Stimulated activated CD8-positive, alpha-beta memory T cell treated with anti-CD3 and anti-CD28 coated beads, Interleukin-15, amount 100 ng/mL, for 4 hours (primary cell): ENCODE results near the gene SMG6.

Source experiments
- DNase-seq, 2 donors: peaks; one replicate each; pipeline ENCODE4 v3.0.0-alpha.2; 2020; ENCODE audit warnings: low read depth in 2 of 2

Gene SMG6

GRCh38 chr17:2049333-2050299, 254.0 kb downstream of the SMG6 start:
- peak; percentile 89 for DNase-seq

- DNase-seq, result no peak
Observed at GRCh38 chr17:2048805-2049204, 254.8 kb downstream of the SMG6 start.

DNA sequence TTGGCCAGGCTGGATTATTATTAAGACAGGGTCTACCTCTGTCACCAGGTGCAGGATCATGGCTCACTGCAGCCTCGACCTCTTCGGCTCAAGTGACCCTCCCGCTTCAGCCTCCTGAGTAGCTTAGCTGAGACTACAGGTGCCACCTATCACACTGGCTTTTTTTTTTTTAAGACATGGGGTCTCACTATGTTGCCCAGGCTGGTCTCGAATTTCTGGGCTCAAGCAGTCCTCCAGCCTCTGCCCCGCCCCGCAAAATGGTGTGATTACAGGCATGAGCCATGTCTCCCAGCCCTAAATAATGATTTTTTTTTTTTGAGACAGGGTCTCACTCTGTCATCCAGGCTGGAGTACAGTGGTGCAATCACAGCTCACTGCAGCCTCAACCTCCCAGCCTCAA, 256.0 kb downstream of the SMG6 start:
- no peak for DNase-seq

GRCh38 chr17:2044263-2044894, 259.2 kb downstream of the SMG6 start:
- DNase-seq, result no peak

GRCh38 chr17:2043785-2044184, 259.8 kb downstream of the SMG6 start:
- DNase-seq, result no peak

DNA sequence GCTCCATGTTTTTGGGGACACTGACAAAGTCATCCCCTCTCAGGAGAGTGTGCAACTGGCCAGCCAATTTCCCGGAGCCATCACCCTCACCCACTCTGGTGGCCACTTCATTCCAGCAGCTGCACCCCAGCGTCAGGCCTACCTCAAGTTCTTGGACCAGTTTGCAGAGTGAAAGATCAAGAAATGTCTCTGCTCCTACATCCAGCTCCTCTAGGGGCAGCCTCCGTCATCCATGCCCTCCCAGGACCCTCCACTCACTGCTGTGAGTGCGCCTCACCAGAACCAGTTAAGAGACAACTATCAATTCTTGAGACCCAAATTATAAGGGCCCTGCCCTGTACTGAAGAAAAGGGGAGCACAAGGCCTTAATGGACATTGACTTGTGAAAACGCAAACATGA, 260.7 kb downstream of the SMG6 start:
- no peak for DNase-seq

GRCh38 chr17:2042390-2042847, 261.2 kb downstream of the SMG6 start:
- no peak for DNase-seq

GRCh38 chr17:2041561-2042389, 261.8 kb downstream of the SMG6 start, which contains the start of gene OVCA2:
OVCA2 (plus strand) TSS chr17:2042022; CDS start chr17:2042048, 26 bp downstream.
- DNase-seq, result peak; percentile 93 to 96

DNA sequence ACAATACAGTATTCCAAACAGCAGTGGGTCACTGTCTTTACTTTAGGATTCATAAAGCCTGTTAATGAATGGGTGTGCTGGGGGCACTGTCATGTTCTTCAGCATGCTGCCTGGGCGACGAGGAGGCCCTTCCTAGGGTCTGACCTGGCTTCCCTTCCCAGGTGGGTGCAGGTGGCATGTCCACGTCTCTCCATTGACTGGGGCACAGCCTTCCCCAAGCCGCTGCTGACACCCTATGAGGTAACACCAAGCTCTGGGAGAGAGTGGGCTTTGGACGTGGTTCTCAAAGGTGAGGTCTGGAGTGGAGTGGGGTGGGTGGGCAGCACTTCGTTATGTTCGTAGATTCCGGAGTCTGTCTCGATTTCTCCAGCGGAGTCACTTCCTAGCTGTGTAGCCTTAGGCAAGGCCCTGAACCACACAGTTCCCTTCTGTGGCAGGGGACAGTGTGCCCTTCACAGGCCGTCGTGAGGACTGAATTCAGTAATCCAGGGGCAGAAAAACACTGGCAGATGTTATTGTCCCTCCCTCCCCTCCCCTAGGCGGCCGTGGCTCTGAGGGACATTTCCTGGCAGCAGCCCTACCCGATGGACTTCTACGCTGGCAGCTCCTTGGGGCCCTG, 262.5 kb downstream of the SMG6 start:
- DNase-seq, result no peak

DNA sequence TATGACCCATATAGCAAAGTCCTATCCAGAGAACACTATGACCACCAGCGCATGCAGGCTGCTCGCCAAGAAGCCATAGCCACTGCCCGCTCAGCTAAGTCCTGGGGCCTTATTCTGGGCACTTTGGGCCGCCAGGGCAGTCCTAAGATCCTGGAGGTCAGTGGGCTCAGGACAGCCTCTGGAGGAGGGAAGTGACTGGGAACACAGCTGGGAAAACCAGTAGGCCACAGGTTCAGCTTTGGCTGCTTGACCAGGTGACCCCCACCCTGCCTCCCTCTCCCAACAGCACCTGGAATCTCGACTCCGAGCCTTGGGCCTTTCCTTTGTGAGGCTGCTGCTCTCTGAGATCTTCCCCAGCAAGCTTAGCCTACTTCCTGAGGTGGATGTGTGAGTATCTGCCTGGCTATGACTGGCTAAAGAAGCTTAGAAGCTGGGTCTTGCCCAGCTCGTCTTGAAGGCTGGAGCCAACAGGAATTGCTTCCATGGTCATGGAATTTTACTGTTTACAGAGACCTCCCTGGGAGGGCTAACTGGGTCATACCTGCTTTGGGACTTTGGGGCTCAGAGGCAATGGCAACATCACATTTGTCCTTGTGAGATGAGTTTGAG, 263.3 kb downstream of the SMG6 start:
- no peak for DNase-seq

GRCh38 chr17:2037155-2037554, 266.4 kb downstream of the SMG6 start:
- no peak for DNase-seq

- DNase-seq, result no peak
Observed at GRCh38 chr17:2035541-2036488, 267.8 kb downstream of the SMG6 start.

DNA sequence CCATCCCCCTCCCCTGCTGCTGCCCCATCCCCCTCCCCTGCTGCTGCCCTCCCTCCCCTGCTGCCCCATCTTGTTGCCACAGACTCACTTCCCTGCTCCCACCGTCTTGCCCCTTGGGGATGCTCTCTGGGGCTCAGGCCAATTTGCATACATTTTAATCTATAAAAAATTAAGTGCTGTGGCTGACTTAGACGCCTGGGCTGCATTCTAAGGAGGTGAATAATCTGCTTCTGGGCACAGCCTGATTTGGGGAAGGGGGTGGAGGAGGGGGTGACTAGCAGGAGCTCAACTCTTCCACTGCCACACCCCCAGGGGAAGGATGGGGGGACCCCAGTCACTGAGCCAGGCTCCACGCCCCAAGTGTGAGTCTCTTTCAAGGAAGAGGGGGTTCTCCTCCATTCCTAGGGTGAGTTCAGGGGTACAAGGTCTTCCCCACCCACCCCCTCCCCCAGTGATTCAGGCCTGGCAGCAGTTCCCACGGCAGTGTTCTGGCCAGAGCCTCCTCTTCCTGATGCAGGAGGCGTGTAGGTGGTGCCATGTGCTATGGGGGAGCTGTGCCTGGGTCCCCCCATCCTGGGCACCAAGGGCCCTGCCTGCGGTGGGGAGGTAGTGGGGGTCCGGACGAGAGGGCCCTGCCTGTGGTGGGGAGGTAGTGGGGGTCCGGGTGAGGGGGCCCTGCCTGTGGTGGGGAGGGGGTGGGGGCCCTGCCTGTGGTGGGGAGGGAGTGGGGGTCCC, 268.6 kb downstream of the SMG6 start:
- DNase-seq, result no peak

DNA sequence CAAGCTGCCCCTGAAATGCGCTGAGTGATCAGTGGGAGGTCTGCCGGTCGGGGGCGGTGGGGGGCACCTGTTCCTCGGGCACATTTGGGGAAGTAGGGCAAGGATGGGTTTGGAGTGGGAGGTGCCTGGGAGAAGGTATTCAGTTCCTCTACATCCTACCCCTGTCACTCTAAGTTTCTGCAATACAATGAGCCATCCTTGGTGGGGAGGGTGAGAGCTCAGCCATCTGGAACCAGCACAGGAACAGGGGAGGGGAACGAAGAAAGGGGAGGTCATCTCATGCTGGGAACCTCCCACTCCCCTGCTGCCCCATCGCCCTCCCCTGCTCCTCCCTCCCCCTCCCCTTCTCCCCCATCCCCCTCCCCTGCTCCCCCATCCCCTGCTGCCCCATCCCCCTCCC, 269.4 kb downstream of the SMG6 start:
- DNase-seq, result no peak

DNA sequence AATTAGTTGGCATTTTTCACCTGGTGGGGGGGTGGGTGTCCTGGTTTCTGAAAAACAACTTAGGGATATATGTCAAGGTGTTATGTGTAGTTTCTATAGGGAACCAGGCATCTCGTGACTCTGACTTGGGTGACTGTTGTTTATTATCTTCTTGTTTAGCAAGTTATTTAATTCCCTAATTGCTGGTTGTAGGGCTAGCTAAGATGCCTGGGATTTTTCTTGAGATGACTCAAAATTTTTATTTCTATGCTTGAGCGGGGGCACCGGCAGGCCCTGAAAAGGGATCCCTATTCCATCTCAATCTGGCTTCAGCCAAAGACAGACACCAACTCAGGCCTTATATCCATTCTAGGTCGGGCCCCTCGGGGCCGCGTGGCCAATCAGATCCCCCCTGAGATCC, 270.4 kb downstream of the SMG6 start:
- no peak for DNase-seq

DNA sequence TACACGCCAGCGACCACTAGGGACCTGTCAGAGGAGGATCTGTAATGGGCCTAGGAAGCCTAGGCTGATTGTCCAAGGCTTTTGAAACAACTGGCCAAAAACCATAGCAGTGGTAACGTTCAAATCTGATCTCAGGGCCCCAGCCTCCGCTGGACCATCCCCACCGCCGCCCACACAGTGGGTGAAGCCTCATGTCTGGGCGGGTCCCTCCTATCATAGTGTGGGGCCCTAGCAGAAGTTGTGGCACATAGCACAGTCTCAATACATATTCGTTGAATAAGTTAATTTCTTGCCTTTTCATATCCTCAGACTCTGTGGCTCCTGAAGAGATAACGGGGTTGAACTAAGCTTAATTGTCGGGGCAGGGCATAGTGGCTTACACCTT, 272.8 kb downstream of the SMG6 start:
- no peak for DNase-seq

GRCh38 chr17:2029911-2030778, 273.4 kb downstream of the SMG6 start, which contains the start of gene DPH1:
DPH1 (plus strand) TSS chr17:2030153; CDS start chr17:2030170, 17 bp downstream.
- peak; percentile 67 to 69 for DNase-seq

DNA sequence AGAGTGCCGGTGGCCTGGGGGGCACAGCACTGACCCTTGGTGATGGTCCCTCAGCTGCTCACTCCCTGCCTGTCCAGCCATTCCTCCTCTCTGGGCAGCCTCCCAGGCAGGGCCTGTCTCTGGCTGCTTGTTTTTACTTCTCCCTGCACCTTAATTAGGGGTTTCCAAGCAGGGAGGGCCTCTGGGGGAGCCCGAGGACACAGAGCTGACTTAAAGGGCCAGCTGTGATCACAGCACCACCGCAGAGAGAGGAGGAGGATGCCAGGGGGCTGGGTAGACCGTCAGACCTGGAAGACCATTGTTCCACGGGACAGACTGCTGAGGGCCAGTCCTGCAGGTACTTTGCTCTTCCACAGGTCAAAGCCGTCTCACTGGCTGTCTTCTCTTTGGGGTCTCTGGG, 274.8 kb downstream of the SMG6 start:
- DNase-seq, result no peak
